H9 (cell line): ENCODE results near the gene PLA2G5. TPM values are rescaled to one million over a fixed set of nuclear protein-coding genes. Genes with fewer than 3 reads are reported as not detected.

Experiments used
- DNase-seq: peaks from one replicate; pipeline ENCODE4 v3.0.0-alpha.2; 2017
- H2AFZ ChIP-seq: one replicate; pipeline ENCODE4 v1.6.1; 2013; ENCODE audit warnings: mild to moderate bottlenecking, low read length, control low read depth, moderate library complexity
- H2AK5ac ChIP-seq: 2 replicates; pipeline ENCODE4 v1.6.1; 2013; ENCODE audit warnings: low read length, control low read depth, mixed read lengths; ENCODE audit not compliant: insufficient read length
- H2BK120ac ChIP-seq: one replicate; pipeline ENCODE4 v1.6.1; 2013; ENCODE audit warnings: low read depth, mild to moderate bottlenecking, low read length, control low read depth, inconsistent platforms; ENCODE audit not compliant: poor library complexity, severe bottlenecking
- H2BK12ac ChIP-seq: 2 replicates; pipeline ENCODE4 v1.6.1; 2013; ENCODE audit warnings: low read length, control low read depth, mixed read lengths, low read depth; ENCODE audit not compliant: insufficient read length
- H2BK15ac ChIP-seq: 2 replicates; pipeline ENCODE4 v1.6.1; 2013; ENCODE audit warnings: low read depth, low read length, control low read depth
- H2BK20ac ChIP-seq: one replicate; pipeline ENCODE4 v1.6.1; 2013; ENCODE audit warnings: low read depth, mild to moderate bottlenecking, low read length, control low read depth, inconsistent platforms; ENCODE audit not compliant: poor library complexity, severe bottlenecking
- H2BK5ac ChIP-seq: 2 replicates; pipeline ENCODE4 v1.6.1; 2013; ENCODE audit warnings: low read length, control low read depth, mixed read lengths; ENCODE audit not compliant: insufficient read length
- H3K14ac ChIP-seq: 2 replicates; pipeline ENCODE4 v1.6.1; 2013; ENCODE audit warnings: low read length, control low read depth; ENCODE audit not compliant: insufficient read depth
- H3K18ac ChIP-seq: 2 replicates; pipeline ENCODE4 v1.6.1; 2013; ENCODE audit warnings: low read depth, mild to moderate bottlenecking, mixed read lengths, low read length, control low read depth; ENCODE audit not compliant: insufficient read length
- H3K23ac ChIP-seq: 2 replicates; pipeline ENCODE4 v1.6.1; 2013; ENCODE audit warnings: low read length, control low read depth, mixed read lengths, low read depth; ENCODE audit not compliant: insufficient read length
- H3K23me2 ChIP-seq: 2 replicates; pipeline ENCODE4 v1.6.1; 2013; ENCODE audit warnings: low read depth, mild to moderate bottlenecking, mixed read lengths, low read length, control low read depth; ENCODE audit not compliant: insufficient read length, poor library complexity, severe bottlenecking
- H3K27ac ChIP-seq: 2 replicates; pipeline ENCODE4 v1.5.1; 2013; ENCODE audit warnings: low read length, control low read depth, mixed read lengths, low read depth; ENCODE audit not compliant: insufficient read length
- H3K27me3 ChIP-seq: 2 replicates; pipeline ENCODE4 v1.6.1; 2013; ENCODE audit warnings: low read length, control low read depth, inconsistent platforms; ENCODE audit not compliant: insufficient read depth
- H3K4ac ChIP-seq: 2 replicates; pipeline ENCODE4 v1.6.1; 2013; ENCODE audit warnings: low read depth, mild to moderate bottlenecking, control low read depth, inconsistent platforms, low read length, moderate library complexity
- H3K4me1 ChIP-seq: 2 replicates; pipeline ENCODE4 v1.6.1; 2013; ENCODE audit warnings: low read length, control low read depth, inconsistent platforms; ENCODE audit not compliant: insufficient read depth
- H3K4me2 ChIP-seq: 2 replicates; pipeline ENCODE4 v1.6.1; 2013; ENCODE audit warnings: low read length, control low read depth, mixed read lengths; ENCODE audit not compliant: insufficient read length, insufficient read depth
- H3K56ac ChIP-seq: 2 replicates; pipeline ENCODE4 v1.6.1; 2013; ENCODE audit warnings: low read depth, mild to moderate bottlenecking, mixed read lengths, low read length, control low read depth; ENCODE audit not compliant: insufficient read length
- H3K79me1 ChIP-seq: 2 replicates; pipeline ENCODE4 v1.6.1; 2013; ENCODE audit warnings: low read depth, mild to moderate bottlenecking, moderate library complexity, low read length, control low read depth, inconsistent platforms; ENCODE audit not compliant: insufficient read depth, poor library complexity, severe bottlenecking
- H3K79me2 ChIP-seq: 2 replicates; pipeline ENCODE4 v1.6.1; 2013; ENCODE audit warnings: low read length, control low read depth, inconsistent platforms; ENCODE audit not compliant: insufficient read depth
- H3K9ac ChIP-seq: 2 replicates; pipeline ENCODE4 v1.6.1; 2013; ENCODE audit warnings: low read length, control low read depth, mixed read lengths; ENCODE audit not compliant: insufficient read length; ENCODE audit errors: extremely low read depth
- H3K9me3 ChIP-seq: one replicate; pipeline ENCODE4 v1.6.1; 2013; ENCODE audit warnings: low read depth, low read length, inconsistent platforms; ENCODE audit not compliant: control insufficient read depth
- H3T11ph ChIP-seq: one replicate; pipeline ENCODE4 v1.6.1; 2013; ENCODE audit warnings: mild to moderate bottlenecking, low read length, control low read depth, inconsistent platforms
- H4K20me1 ChIP-seq: one replicate; pipeline ENCODE4 v1.6.1; 2013; ENCODE audit not compliant: control insufficient read depth, insufficient read length, insufficient read depth
- H4K5ac ChIP-seq: 2 replicates; pipeline ENCODE4 v1.6.1; 2013; ENCODE audit warnings: low read depth, mild to moderate bottlenecking, mixed read lengths, low read length, control low read depth; ENCODE audit not compliant: insufficient read length
- H4K8ac ChIP-seq: replicated peaks from 2 replicates; pipeline ENCODE4 v1.6.1; 2013; ENCODE audit warnings: low read length, control low read depth, mixed read lengths, low read depth; ENCODE audit not compliant: insufficient read length
- H4K91ac ChIP-seq: 2 replicates; pipeline ENCODE4 v1.6.1; 2013; ENCODE audit warnings: low read depth, mild to moderate bottlenecking, moderate library complexity, mixed read lengths, low read length, control low read depth; ENCODE audit not compliant: insufficient read length
- H3K27ac Mint-ChIP-seq, 3 experiments: 2 replicates in 2 of 3; 3 replicates in 1 of 3; pipeline ENCODE4 v1.8.0; 2020 to 2021; ENCODE audit warnings: mixed read lengths in 3 of 3, mild to moderate bottlenecking in 1 of 3, moderate library complexity in 1 of 3
- H3K27me3 Mint-ChIP-seq: 2 replicates; pipeline ENCODE4 v1.8.0; 2021; ENCODE audit warnings: low read depth, mild to moderate bottlenecking, moderate library complexity, mixed read lengths
- H3K36me3 Mint-ChIP-seq, 3 experiments: 2 replicates in 2 of 3; 3 replicates in 1 of 3; pipeline ENCODE4 v1.8.0; 2020 to 2021; ENCODE audit warnings: low read depth in 3 of 3, mixed read lengths in 3 of 3; ENCODE audit not compliant: insufficient read depth in 1 of 3
- H3K4me1 Mint-ChIP-seq, 2 experiments: 2 replicates each; pipeline ENCODE4 v1.8.0; 2020; ENCODE audit warnings: mixed read lengths in 2 of 2
- H3K4me3 Mint-ChIP-seq, 2 experiments: 2 replicates in 1 of 2; 3 replicates in 1 of 2; pipeline ENCODE4 v1.8.0; 2020 to 2021; ENCODE audit warnings: mild to moderate bottlenecking in 2 of 2, mixed read lengths in 2 of 2, moderate library complexity in 1 of 2
- H3K9me3 Mint-ChIP-seq, 2 experiments: 2 replicates in 1 of 2; 3 replicates in 1 of 2; pipeline ENCODE4 v1.8.0; 2020; ENCODE audit warnings: mild to moderate bottlenecking in 2 of 2, mixed read lengths in 2 of 2, moderate library complexity in 1 of 2
- CTCF ChIP-seq: fragments of 200-600 bp; sonication (generic); conservative IDR thresholded peaks from 3 replicates; pipeline ENCODE4 v1.8.0; 2021; ENCODE audit warnings: antibody characterized with exemption, mild to moderate bottlenecking
- WGBS: extraction: QIAGEN DNeasy Blood & Tissue Kit; methylation state at CpG from one replicate; pipeline ENCODE4 v1.1.7; 2013; ENCODE audit warnings: missing lambda C conversion rate, low lambda C conversion rate, mixed read lengths; ENCODE audit not compliant: insufficient read length; ENCODE audit errors: extremely low coverage; 5-methylcytosine and 5-hydroxymethylcytosine counted together
- total RNA-seq: library from RNA; stranded (reverse); gene quantifications from 2 replicates; pipeline ENCODE4 v1.2.1, GENCODE V29; 2021

PLA2G5 gene
- total RNA-seq, 1 experiment from 2014 or later, result not detected

- Histone ChIP-seq H2BK15ac (no peak overlapping the region), H3K27ac (no peak overlapping the region), H4K5ac (no peak overlapping the region), H2AK5ac (no peak overlapping the region), H3K14ac (no peak overlapping the region), H3K79me1 (no peaks in the 10 kb centered on the region), H2BK5ac (no peak overlapping the region), H3K56ac (no peak overlapping the region), H3T11ph (no peak overlapping the region), H3K4ac (no peak overlapping the region), H3K4me2 (no peak overlapping the region), H3K23ac (no peak overlapping the region), H4K8ac (no peak overlapping the region), H3K23me2 (no peaks in the 10 kb centered on the region), H2BK12ac (no peak overlapping the region), H2AFZ (no peak overlapping the region), H3K4me1 (no peaks in the 10 kb centered on the region), H2BK20ac (no peak overlapping the region), H4K91ac (no peak overlapping the region), H3K9me3 (no peaks in the 10 kb centered on the region), H3K27me3 (no peaks in the 10 kb centered on the region), H4K20me1 (no peaks in the 10 kb centered on the region), H2BK120ac (no peak overlapping the region), H3K79me2 (no peaks in the 10 kb centered on the region), H3K9ac (no peak overlapping the region), H3K18ac (no peak overlapping the region)
- WGBS, result no CpG with 5 or more reads among the region's 8 CpGs
- no peak for TF ChIP-seq CTCF
- Mint-ChIP-seq H3K36me3 (no peaks in the 10 kb centered on the region; a peak in 1 of 7 replicates), H3K27ac (no peak overlapping the region; a peak in 1 of 7 replicates), H3K4me1 (peaks cover 6 to 14% of the 10 kb centered on the region in 2 experiments), H3K9me3 (peaks cover 0 to 2% of the 10 kb centered on the region in 2 experiments; a peak in 1 of 5 replicates), H3K27me3 (peaks cover 7% of the 10 kb centered on the region), H3K4me3 (no peak overlapping the region)
- DNase-seq, result no peak
Observed at GRCh38 chr1:20078171-20078651, 8.2 kb downstream of the PLA2G5 start.
